HG03439 (cell line): ENCODE data around the gene TBC1D19.
A peak's percentile ranks its signal among the peaks of the same experiment; 100 is the strongest.
"Not testable (repeated sequence)": the region's sequence is repeated elsewhere in the genome, so short reads cannot be mapped to it uniquely, and the experiment has no call there.

Source experiments
- ATAC-seq: cut with Tn5 transposase; IDR thresholded peaks from one replicate; pipeline ENCODE4 v1.9.1; 2021; ENCODE audit warnings: mild to moderate bottlenecking, moderate library complexity; ENCODE audit not compliant: unreplicated experiment

Gene TBC1D19

GRCh38 chr4:26679040-26679695, 95.3 kb downstream of the TBC1D19 start:
- not testable (repeated sequence) for ATAC-seq

GRCh38 chr4:26682436-26682835, 98.6 kb downstream of the TBC1D19 start:
- no peak for ATAC-seq

GRCh38 chr4:26685250-26685649, 101.4 kb downstream of the TBC1D19 start:
- ATAC-seq: no peak

- ATAC-seq: no peak
Observed at GRCh38 chr4:26687728-26688127, 103.8 kb downstream of the TBC1D19 start.

- no peak for ATAC-seq
Observed at GRCh38 chr4:26690506-26690905, 106.6 kb downstream of the TBC1D19 start.

GRCh38 chr4:26692014-26692726, 108.3 kb downstream of the TBC1D19 start:
- no peak for ATAC-seq

- not testable (repeated sequence) for ATAC-seq
Observed at GRCh38 chr4:26694131-26694530, 110.2 kb downstream of the TBC1D19 start.

GRCh38 chr4:26700110-26700509, 116.2 kb downstream of the TBC1D19 start:
- ATAC-seq: no peak

GRCh38 chr4:26701095-26701494, 117.2 kb downstream of the TBC1D19 start:
- ATAC-seq: no peak

GRCh38 chr4:26701786-26702227, 117.9 kb downstream of the TBC1D19 start:
- ATAC-seq: no peak

- no peak for ATAC-seq
Observed at GRCh38 chr4:26707342-26707741, 123.5 kb downstream of the TBC1D19 start.

GRCh38 chr4:26709246-26709645, 125.4 kb downstream of the TBC1D19 start:
- no peak for ATAC-seq

GRCh38 chr4:26713563-26714151, 129.8 kb downstream of the TBC1D19 start:
- no peak for ATAC-seq

- no peak for ATAC-seq
Observed at GRCh38 chr4:26715636-26716242, 131.9 kb downstream of the TBC1D19 start.

- no peak for ATAC-seq
Observed at GRCh38 chr4:26717332-26717731, 133.4 kb downstream of the TBC1D19 start.

- no peak for ATAC-seq
Observed at GRCh38 chr4:26719954-26720552, 136.2 kb downstream of the TBC1D19 start.

- no peak for ATAC-seq
Observed at GRCh38 chr4:26721685-26722084, 137.8 kb downstream of the TBC1D19 start.

- peak; percentile 97 for ATAC-seq
Observed at GRCh38 chr4:26723216-26723615, 139.3 kb downstream of the TBC1D19 start.

- no peak for ATAC-seq
Observed at GRCh38 chr4:26724534-26724933, 140.7 kb downstream of the TBC1D19 start.

- no peak for ATAC-seq
Observed at GRCh38 chr4:26726655-26727387, 142.9 kb downstream of the TBC1D19 start.

- ATAC-seq: no peak
Observed at GRCh38 chr4:26727844-26728243, 144.0 kb downstream of the TBC1D19 start.
